Caco-2 (cell line): Measurements from ENCODE around the gene OXSR1. TPM values are rescaled to one million over a fixed set of nuclear protein-coding genes. Genes with fewer than 3 reads are reported as not detected.
"Not testable (repeated sequence)": the region's sequence is repeated elsewhere in the genome, so short reads cannot be mapped to it uniquely, and the experiment has no call there.

Experiments
- BruUV-seq: library from RNA; stranded (reverse); fragments of 400-500 nt; replicated peaks from 2 replicates; lab custom pipeline; 2021; lab: Mats Ljungman, UMichigan
- CTCF ChIA-PET: fragments of 300-600 bp; sonication (Branson Sonifier 250); formaldehyde crosslinking; loops from one replicate; lab custom pipeline; 2022; ENCODE audit warnings: antibody characterized with exemption; lab: Charles Lee
- POLR2A ChIA-PET: fragments of 300-600 bp; sonication (Branson Sonifier 250); formaldehyde crosslinking; loops from one replicate; lab custom pipeline; 2022; ENCODE audit warnings: antibody characterized with exemption; lab: Charles Lee
- DNase-seq, 2 experiments: peaks; one replicate each; pipeline versions ENCODE4 v3.0.0 to v3.0.0-alpha.2; 2020 to 2022
- H3K27me3 ChIP-seq: replicated peaks from 2 replicates; pipeline ENCODE4 v1.6.0; 2011; ENCODE audit warnings: low read length; ENCODE audit not compliant: control insufficient read depth, insufficient read depth
- H3K36me3 ChIP-seq: 2 replicates; pipeline ENCODE4 v1.5.1; 2011; ENCODE audit warnings: low read length; ENCODE audit not compliant: control insufficient read depth, insufficient read depth
- H3K4me1 ChIP-seq: fragments of 250-450 bp; sonication (Bioruptor Pico); 2 replicates; pipeline ENCODE4 v1.5.1; 2020; ENCODE audit warnings: mild to moderate bottlenecking
- H3K4me3 ChIP-seq: 2 replicates; pipeline ENCODE4 v1.5.1; 2011; ENCODE audit warnings: low read depth, mild to moderate bottlenecking, control low read depth, low read length
- H3K9me3 ChIP-seq: fragments of 250-450 bp; sonication (Bioruptor Pico); 2 replicates; pipeline ENCODE4 v1.5.1; 2020; ENCODE audit warnings: mild to moderate bottlenecking, moderate library complexity
- H3K27ac Mint-ChIP-seq: one replicate; pipeline ENCODE4 v1.8.0; 2022; ENCODE audit warnings: mixed read lengths; ENCODE audit not compliant: unreplicated experiment
- H3K27me3 Mint-ChIP-seq: one replicate; pipeline ENCODE4 v1.8.0; 2022; ENCODE audit warnings: mixed read lengths; ENCODE audit not compliant: insufficient read depth, unreplicated experiment
- H3K36me3 Mint-ChIP-seq: one replicate; pipeline ENCODE4 v1.8.0; 2022; ENCODE audit warnings: mild to moderate bottlenecking, mixed read lengths; ENCODE audit not compliant: insufficient read depth, unreplicated experiment
- H3K4me1 Mint-ChIP-seq: one replicate; pipeline ENCODE4 v1.8.0; 2022; ENCODE audit warnings: low read depth, mixed read lengths; ENCODE audit not compliant: unreplicated experiment
- H3K4me3 Mint-ChIP-seq: one replicate; pipeline ENCODE4 v1.8.0; 2022; ENCODE audit warnings: mild to moderate bottlenecking, moderate library complexity, mixed read lengths; ENCODE audit not compliant: unreplicated experiment
- H3K9me3 Mint-ChIP-seq: one replicate; pipeline ENCODE4 v1.8.0; 2022; ENCODE audit warnings: mixed read lengths; ENCODE audit not compliant: unreplicated experiment
- intact Hi-C: fragments of 100-400 bp; cut with micrococcal nuclease; formaldehyde crosslinking; loops from one replicate; pipeline ENCODE4 v1.10.0; 2022; ENCODE audit not compliant: unreplicated experiment
- total RNA-seq: library from RNA; stranded (reverse); gene quantifications from 2 replicates; pipeline ENCODE4 v1.2.3, GENCODE V29; 2022
- TF ChIP-seq, protein P1 (sequence below), 2 experiments: fragments of 200-600 bp in 1 of 2; IDR thresholded peaks; 1 replicate in 1 of 2; 2 replicates in 1 of 2; pipeline versions ENCODE4 v1.5.1 to v1.8.0; 2011 to 2022; ENCODE audit warnings: antibody characterized with exemption in 1 of 2, control low read depth in 1 of 2, inconsistent platforms in 1 of 2, low read depth in 1 of 2, low read length in 1 of 2, mild to moderate bottlenecking in 1 of 2, moderate library complexity in 1 of 2; ENCODE audit not compliant: insufficient read depth in 1 of 2, severe bottlenecking in 1 of 2, unreplicated experiment in 1 of 2

OXSR1 gene
- total RNA-seq, 1 experiment from 2014 or later, result 39.2 TPM

DNA sequence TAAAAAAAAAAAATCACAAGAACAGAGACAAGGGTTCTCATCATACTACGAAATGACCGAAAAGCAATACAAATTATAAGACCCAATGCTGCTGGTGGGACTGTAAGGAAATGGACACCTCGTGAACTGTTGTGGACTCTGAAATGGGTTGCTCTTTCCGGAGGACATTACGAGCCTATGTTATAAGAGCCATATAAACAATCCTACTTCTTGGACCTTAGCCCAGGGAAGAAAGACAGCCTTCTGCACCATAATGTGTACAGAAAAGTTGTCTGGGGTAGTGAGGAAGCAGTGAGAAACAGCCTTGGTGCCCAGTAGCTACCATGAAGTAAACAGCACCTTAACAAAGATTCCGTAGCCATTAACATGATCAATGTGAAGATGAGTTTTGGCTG is 119.4 kb downstream of the OXSR1 start:
- TF ChIP-seq, protein P1, sequence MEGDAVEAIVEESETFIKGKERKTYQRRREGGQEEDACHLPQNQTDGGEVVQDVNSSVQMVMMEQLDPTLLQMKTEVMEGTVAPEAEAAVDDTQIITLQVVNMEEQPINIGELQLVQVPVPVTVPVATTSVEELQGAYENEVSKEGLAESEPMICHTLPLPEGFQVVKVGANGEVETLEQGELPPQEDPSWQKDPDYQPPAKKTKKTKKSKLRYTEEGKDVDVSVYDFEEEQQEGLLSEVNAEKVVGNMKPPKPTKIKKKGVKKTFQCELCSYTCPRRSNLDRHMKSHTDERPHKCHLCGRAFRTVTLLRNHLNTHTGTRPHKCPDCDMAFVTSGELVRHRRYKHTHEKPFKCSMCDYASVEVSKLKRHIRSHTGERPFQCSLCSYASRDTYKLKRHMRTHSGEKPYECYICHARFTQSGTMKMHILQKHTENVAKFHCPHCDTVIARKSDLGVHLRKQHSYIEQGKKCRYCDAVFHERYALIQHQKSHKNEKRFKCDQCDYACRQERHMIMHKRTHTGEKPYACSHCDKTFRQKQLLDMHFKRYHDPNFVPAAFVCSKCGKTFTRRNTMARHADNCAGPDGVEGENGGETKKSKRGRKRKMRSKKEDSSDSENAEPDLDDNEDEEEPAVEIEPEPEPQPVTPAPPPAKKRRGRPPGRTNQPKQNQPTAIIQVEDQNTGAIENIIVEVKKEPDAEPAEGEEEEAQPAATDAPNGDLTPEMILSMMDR (IDR thresholded peaks at IDR 0.05; ENCODE audit: insufficient read depth in 1 of 2, low read depth in 1 of 2, low read length in 1 of 2, severe bottlenecking in 1 of 2, unreplicated experiment in 1 of 2), result no peak
- no TSS peak for BruUV-seq
- Mint-ChIP-seq H3K27ac (no peak overlapping the region), H3K27me3 (peaks cover 6% of the 10 kb centered on the region), H3K4me3 (no peak overlapping the region), H3K36me3 (no peaks in the 10 kb centered on the region), H3K4me1 (no peaks in the 10 kb centered on the region), H3K9me3 (peaks cover 8% of the 10 kb centered on the region)
- DNase-seq, result no peak
- no peaks in the 10 kb centered on the region for H3K9me3 ChIP-seq
- intact Hi-C loops, result no loop called here
- H3K36me3 ChIP-seq, result no peaks in the 10 kb centered on the region
- CTCF ChIA-PET, result no interaction called here
- H3K4me3 ChIP-seq, result no peak overlapping the region
- no peaks in the 10 kb centered on the region for H3K4me1 ChIP-seq
- H3K27me3 ChIP-seq, result no peaks in the 10 kb centered on the region
- POLR2A ChIA-PET, result no interaction called here

DNA sequence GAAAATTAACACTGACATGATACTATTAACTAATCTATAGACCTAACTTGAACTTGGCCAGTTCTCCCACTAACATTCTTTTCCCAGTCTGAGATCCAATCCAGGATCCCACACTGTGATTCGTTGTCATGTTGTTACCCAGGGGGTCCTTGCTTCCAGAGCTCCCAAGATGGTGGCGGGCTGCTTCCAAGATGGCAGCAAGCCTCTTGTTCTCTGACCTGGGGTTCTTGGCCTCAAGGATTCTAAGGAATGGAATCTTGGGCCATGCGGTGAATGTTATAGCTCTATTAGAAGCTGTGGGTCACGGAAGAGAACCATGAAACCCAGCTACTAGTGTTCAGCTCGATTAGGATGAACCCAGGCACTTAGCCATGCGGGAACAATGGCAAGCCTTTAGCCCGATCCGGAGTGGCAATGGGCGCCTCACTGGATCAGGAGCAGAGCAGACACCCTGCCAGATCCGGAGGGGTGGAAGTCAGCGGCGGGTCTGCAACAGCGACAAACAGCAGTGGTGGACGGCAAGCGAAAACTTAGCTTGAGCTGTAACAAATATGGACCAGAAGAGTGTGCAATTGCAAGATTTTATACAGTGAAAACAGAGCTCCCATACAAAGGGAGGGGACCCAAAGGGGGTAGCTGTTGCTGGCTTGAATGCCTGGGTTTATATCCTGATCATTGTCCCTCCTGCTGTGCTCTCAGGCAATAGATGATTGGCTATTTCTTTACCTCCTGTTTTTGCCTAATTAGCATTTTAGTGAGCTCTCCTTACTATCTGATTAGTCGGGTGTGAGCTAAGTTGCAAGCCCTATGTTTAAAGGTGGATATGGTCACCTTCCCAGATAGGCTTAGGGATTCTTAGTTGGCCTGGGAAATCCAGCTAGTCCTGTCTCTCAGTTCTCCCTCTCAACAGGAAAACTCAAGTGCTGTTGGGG is 124.2 kb downstream of the OXSR1 start:
- BruUV-seq, H3K27me3 ChIP-seq, H3K9me3 ChIP-seq, H3K36me3 Mint-ChIP-seq, DNase-seq, H3K27ac Mint-ChIP-seq, H3K4me1 Mint-ChIP-seq, POLR2A ChIA-PET, H3K27me3 Mint-ChIP-seq, H3K4me3 ChIP-seq, H3K36me3 ChIP-seq, H3K9me3 Mint-ChIP-seq, CTCF ChIA-PET, H3K4me3 Mint-ChIP-seq, intact Hi-C loops, H3K4me1 ChIP-seq: not testable (repeated sequence)

DNA sequence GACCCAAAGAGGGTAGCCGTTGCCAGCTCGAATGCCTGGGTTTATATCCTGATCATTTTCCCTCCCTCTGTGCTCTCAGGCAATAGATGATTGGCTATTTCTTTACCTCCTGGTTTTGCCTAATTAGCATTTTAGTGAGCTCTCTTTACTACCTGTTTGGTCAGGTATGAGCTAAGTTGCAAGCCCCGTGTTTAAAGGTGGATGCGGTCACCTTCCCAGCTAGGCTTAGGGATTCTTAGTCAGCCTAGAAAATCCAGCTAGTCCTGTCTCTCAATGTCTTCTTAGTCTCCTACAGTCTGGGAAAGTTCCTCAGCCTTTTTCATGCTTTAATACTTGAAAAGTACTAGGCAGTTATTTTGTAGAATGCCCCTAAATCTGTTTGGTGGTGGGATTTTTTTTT is 131.7 kb downstream of the OXSR1 start:
- H3K36me3 Mint-ChIP-seq, H3K36me3 ChIP-seq, intact Hi-C loops, H3K27me3 ChIP-seq, H3K27ac Mint-ChIP-seq, H3K4me1 Mint-ChIP-seq, H3K4me3 ChIP-seq, H3K9me3 ChIP-seq, BruUV-seq, H3K9me3 Mint-ChIP-seq, H3K4me3 Mint-ChIP-seq, POLR2A ChIA-PET, H3K4me1 ChIP-seq, CTCF ChIA-PET, H3K27me3 Mint-ChIP-seq, DNase-seq: not testable (repeated sequence)

DNA sequence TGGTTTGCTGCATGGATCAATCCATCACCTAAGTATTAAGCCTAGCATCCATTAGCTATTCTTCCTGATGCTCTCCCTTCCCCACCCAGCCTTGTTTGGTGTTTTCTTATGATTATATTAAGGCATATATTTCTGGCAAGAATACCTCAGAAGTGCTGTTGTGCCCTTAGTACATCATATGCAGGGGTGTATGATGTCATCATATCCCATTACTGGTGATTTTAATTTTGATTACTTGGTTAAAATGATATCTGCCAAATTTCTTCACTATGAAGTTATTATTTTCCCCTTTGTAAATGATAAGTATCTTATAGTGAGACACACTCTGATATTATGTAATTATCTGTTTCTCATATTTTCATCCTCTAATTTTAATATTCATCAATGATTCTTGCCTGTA is 132.2 kb downstream of the OXSR1 start:
- H3K27me3 ChIP-seq, result no peaks in the 10 kb centered on the region
- Mint-ChIP-seq H3K4me3 (no peak overlapping the region), H3K36me3 (no peaks in the 10 kb centered on the region), H3K27me3 (peaks cover 3% of the 10 kb centered on the region), H3K4me1 (no peaks in the 10 kb centered on the region), H3K9me3 (no peaks in the 10 kb centered on the region), H3K27ac (no peak overlapping the region)
- ChIA-PET CTCF (interaction anchor here (0.5 to 1.5 kb wide), 5 partner anchors 18 to 157 kb away, joined by 3 to 5 read pairs (median 4); partner anchors contain the start of gene XYLB), POLR2A (no interaction called here)
- H3K4me3 ChIP-seq, result no peak overlapping the region
- BruUV-seq, result no TSS peak
- H3K36me3 ChIP-seq, result no peaks in the 10 kb centered on the region
- no peaks in the 10 kb centered on the region for H3K4me1 ChIP-seq
- TF ChIP-seq, protein P1 (IDR thresholded peaks at IDR 0.05; ENCODE audit: insufficient read depth in 1 of 2, low read depth in 1 of 2, low read length in 1 of 2, severe bottlenecking in 1 of 2, unreplicated experiment in 1 of 2), result no peak
- no peak for DNase-seq
- intact Hi-C loops, result no loop called here
- no peaks in the 10 kb centered on the region for H3K9me3 ChIP-seq
